GM23338 (cell line): ENCODE data around the gene ACAD11. TPM values are rescaled to one million over a fixed set of nuclear protein-coding genes. Genes with fewer than 3 reads are reported as not detected.

Source experiments
- CTCF ChIP-seq, 2 experiments: fragments of 200-600 bp in 1 of 2; sonication (generic) in 1 of 2; conservative IDR thresholded peaks; 2 replicates each; pipeline versions ENCODE4 v1.5.1 to v1.6.1; 2016 to 2017; ENCODE audit warnings: antibody characterized with exemption in 2 of 2, low read depth in 2 of 2, mild to moderate bottlenecking in 2 of 2, moderate library complexity in 1 of 2
- EZH2 ChIP-seq: fragments of 200-600 bp; sonication (generic); IDR thresholded peaks from one replicate; pipeline ENCODE4 v1.8.0; 2017; ENCODE audit warnings: antibody characterized with exemption, mild to moderate bottlenecking, low read depth; ENCODE audit not compliant: unreplicated experiment
- EZH2phosphoT487 ChIP-seq: fragments of 200-600 bp; sonication (generic); IDR thresholded peaks from one replicate; pipeline ENCODE4 v1.8.1; 2018; ENCODE audit warnings: antibody characterized with exemption; ENCODE audit not compliant: unreplicated experiment
- POLR2AphosphoS5 ChIP-seq: IDR thresholded peaks from 2 replicates; pipeline ENCODE4 v1.6.1; 2016; ENCODE audit warnings: antibody characterized with exemption, low read depth
- REST ChIP-seq: IDR thresholded peaks from one replicate; pipeline ENCODE4 v1.6.1; 2018; ENCODE audit warnings: antibody characterized with exemption; ENCODE audit not compliant: unreplicated experiment
- STAT1 ChIP-seq: IDR thresholded peaks from one replicate; pipeline ENCODE4 v1.6.1; 2016; ENCODE audit warnings: antibody characterized with exemption; ENCODE audit not compliant: unreplicated experiment
- ZNF462 ChIP-seq: fragments of 250-450 bp; sonication (Bioruptor Pico); IDR thresholded peaks from 2 replicates; pipeline ENCODE4 v1.5.0; 2020; ENCODE audit warnings: mild to moderate bottlenecking, moderate library complexity
- polyA plus RNA-seq: library from polyadenylated mRNA; unstranded; fragments of >200 nt; fragmentation: Nextera tagmentation; extraction: Ambion mirVana; gene quantifications from 2 replicates; pipeline ENCODE4 v1.2.1, GENCODE V29; 2016
- total RNA-seq: library from RNA; depleted of rRNA; stranded (reverse); fragments of >200 nt; shearing (Covaris generic); gene quantifications from 2 replicates; pipeline ENCODE4 v1.2.3, GENCODE V29; 2014

Gene ACAD11
- total and polyA plus RNA-seq, 2 experiments from 2014 or later: 11.4 to 17.1 TPM

GRCh38 chr3:132539681-132540080, 119.9 kb downstream of the ACAD11 start (continued):
- no peak for TF ChIP-seq ZNF462 (CRISPR knock-in tag)
- TF ChIP-seq STAT1: no peak
- no peak for TF ChIP-seq POLR2AphosphoS5
- TF ChIP-seq REST: no peak
- TF ChIP-seq CTCF (conservative IDR thresholded peaks at IDR 0.05; ENCODE audit: low read depth in 2 of 2): no peak
- no peak for TF ChIP-seq EZH2phosphoT487
- TF ChIP-seq EZH2: no peak
